ENCODE measurements around the gene SND1.

Gene SND1

GRCh38 chr7:127780489-127780888 is 128.5 kb downstream of the SND1 start:
- ATAC-seq: no peak
- Mint-ChIP-seq H3K27ac (no peak overlapping the region), H3K4me3 (no peak overlapping the region), H3K9me3 (no peaks in the 10 kb centered on the region), H3K4me1 (peaks cover 31% of the 10 kb centered on the region), H3K36me3 (peaks cover 24% of the 10 kb centered on the region), H3K27me3 (no peaks in the 10 kb centered on the region)

GRCh38 chr7:127781081-127781480 is 129.1 kb downstream of the SND1 start:
- no peaks in the 10 kb centered on the region for H3K9me3 Mint-ChIP-seq
- no peak overlapping the region for H3K4me3 Mint-ChIP-seq
- no peaks in the 10 kb centered on the region for H3K27me3 Mint-ChIP-seq
- H3K36me3 Mint-ChIP-seq: peaks cover 25% of the 10 kb centered on the region
- peaks cover 31% of the 10 kb centered on the region for H3K4me1 Mint-ChIP-seq
- H3K27ac Mint-ChIP-seq: no peak overlapping the region
- ATAC-seq: no peak

- no peaks in the 10 kb centered on the region for H3K27me3 Mint-ChIP-seq
- H3K27ac Mint-ChIP-seq: peak overlapping the region; percentile 53
- H3K36me3 Mint-ChIP-seq: peaks cover 34% of the 10 kb centered on the region
- no peaks in the 10 kb centered on the region for H3K9me3 Mint-ChIP-seq
- no peak for ATAC-seq
- H3K4me1 Mint-ChIP-seq: peaks cover 34% of the 10 kb centered on the region
- H3K4me3 Mint-ChIP-seq: no peak overlapping the region
These were observed 130.1 kb downstream of the SND1 start for GRCh38 chr7:127782075-127782474.

- ATAC-seq: peak; percentile 70
- H3K9me3 Mint-ChIP-seq: no peaks in the 10 kb centered on the region
- no peak overlapping the region for H3K4me3 Mint-ChIP-seq
- no peaks in the 10 kb centered on the region for H3K27me3 Mint-ChIP-seq
- peaks cover 43% of the 10 kb centered on the region for H3K4me1 Mint-ChIP-seq
- peaks cover 41% of the 10 kb centered on the region for H3K36me3 Mint-ChIP-seq
- peak overlapping the region; percentile 53 for H3K27ac Mint-ChIP-seq
These were observed 130.9 kb downstream of the SND1 start for GRCh38 chr7:127782654-127783559.

- Mint-ChIP-seq H3K4me3 (no peak overlapping the region), H3K36me3 (peaks cover 45% of the 10 kb centered on the region), H3K27me3 (no peaks in the 10 kb centered on the region), H3K27ac (no peak overlapping the region), H3K4me1 (peaks cover 36% of the 10 kb centered on the region), H3K9me3 (no peaks in the 10 kb centered on the region)
- no peak for ATAC-seq
These were observed 134.2 kb downstream of the SND1 start for GRCh38 chr7:127786184-127786583.

- Mint-ChIP-seq H3K27ac (peak overlapping the region; percentile 3), H3K27me3 (no peaks in the 10 kb centered on the region), H3K4me1 (peaks cover 43% of the 10 kb centered on the region), H3K4me3 (no peak overlapping the region), H3K36me3 (peaks cover 48% of the 10 kb centered on the region), H3K9me3 (no peaks in the 10 kb centered on the region)
- ATAC-seq: no peak
These were observed 137.0 kb downstream of the SND1 start for GRCh38 chr7:127789031-127789430.

GRCh38 chr7:127791446-127792189 is 139.6 kb downstream of the SND1 start:
- ATAC-seq: no peak
- H3K4me1 Mint-ChIP-seq: peaks cover 56% of the 10 kb centered on the region
- H3K9me3 Mint-ChIP-seq: no peaks in the 10 kb centered on the region
- H3K36me3 Mint-ChIP-seq: peaks cover 30% of the 10 kb centered on the region
- H3K4me3 Mint-ChIP-seq: no peak overlapping the region
- peak overlapping the region; percentile 2 for H3K27ac Mint-ChIP-seq
- H3K27me3 Mint-ChIP-seq: no peaks in the 10 kb centered on the region

GRCh38 chr7:127792528-127793342 is 140.7 kb downstream of the SND1 start:
- peaks cover 20% of the 10 kb centered on the region for H3K36me3 Mint-ChIP-seq
- peak overlapping the region; percentile 2 for H3K27ac Mint-ChIP-seq
- H3K4me1 Mint-ChIP-seq: peaks cover 47% of the 10 kb centered on the region

GRCh38 chr7:127793582-127793981 is 141.6 kb downstream of the SND1 start:
- ATAC-seq: peak; percentile 86
- H3K4me1 Mint-ChIP-seq: peaks cover 47% of the 10 kb centered on the region

More at GRCh38 chr7:127792528-127793342, 140.7 kb downstream of the SND1 start:
- Mint-ChIP-seq H3K9me3 (no peaks in the 10 kb centered on the region), H3K4me3 (no peak overlapping the region), H3K27me3 (no peaks in the 10 kb centered on the region)
- ATAC-seq: no peak

GRCh38 chr7:127794136-127794535 is 142.1 kb downstream of the SND1 start:
- Mint-ChIP-seq H3K4me3 (no peak overlapping the region), H3K27ac (no peak overlapping the region), H3K27me3 (no peaks in the 10 kb centered on the region), H3K36me3 (peaks cover 14% of the 10 kb centered on the region), H3K9me3 (no peaks in the 10 kb centered on the region), H3K4me1 (peaks cover 43% of the 10 kb centered on the region)
- ATAC-seq: no peak

More at GRCh38 chr7:127793582-127793981, 141.6 kb downstream of the SND1 start:
- H3K4me3 Mint-ChIP-seq: no peak overlapping the region
- H3K36me3 Mint-ChIP-seq: peaks cover 17% of the 10 kb centered on the region
- H3K9me3 Mint-ChIP-seq: no peaks in the 10 kb centered on the region
- H3K27me3 Mint-ChIP-seq: no peaks in the 10 kb centered on the region
- peak overlapping the region; percentile 2 for H3K27ac Mint-ChIP-seq

GRCh38 chr7:127794551-127794950 is 142.6 kb downstream of the SND1 start:
- Mint-ChIP-seq H3K4me3 (no peak overlapping the region), H3K27me3 (no peaks in the 10 kb centered on the region), H3K9me3 (no peaks in the 10 kb centered on the region), H3K36me3 (peaks cover 11% of the 10 kb centered on the region), H3K4me1 (peaks cover 43% of the 10 kb centered on the region), H3K27ac (no peak overlapping the region)
- ATAC-seq: no peak

- H3K4me1 Mint-ChIP-seq: peaks cover 30% of the 10 kb centered on the region
- no peak overlapping the region for H3K4me3 Mint-ChIP-seq
- no peaks in the 10 kb centered on the region for H3K27me3 Mint-ChIP-seq
- no peak for ATAC-seq
- H3K36me3 Mint-ChIP-seq: no peaks in the 10 kb centered on the region
- H3K9me3 Mint-ChIP-seq: no peaks in the 10 kb centered on the region
- H3K27ac Mint-ChIP-seq: no peak overlapping the region
These were observed 146.0 kb downstream of the SND1 start for GRCh38 chr7:127798023-127798422.

GRCh38 chr7:127798769-127799372 is 146.9 kb downstream of the SND1 start:
- H3K4me3 Mint-ChIP-seq: no peak overlapping the region
- no peaks in the 10 kb centered on the region for H3K36me3 Mint-ChIP-seq
- no peaks in the 10 kb centered on the region for H3K27me3 Mint-ChIP-seq
- H3K4me1 Mint-ChIP-seq: peaks cover 21% of the 10 kb centered on the region
- H3K27ac Mint-ChIP-seq: no peak overlapping the region
- ATAC-seq: no peak
- no peaks in the 10 kb centered on the region for H3K9me3 Mint-ChIP-seq

GRCh38 chr7:127799535-127800305 is 147.7 kb downstream of the SND1 start:
- Mint-ChIP-seq H3K36me3 (no peaks in the 10 kb centered on the region), H3K4me3 (no peak overlapping the region), H3K27ac (no peak overlapping the region), H3K9me3 (no peaks in the 10 kb centered on the region), H3K27me3 (no peaks in the 10 kb centered on the region), H3K4me1 (peaks cover 14% of the 10 kb centered on the region)
- ATAC-seq: no peak
